Measurements from ENCODE around the gene FAM20C. TPM values are rescaled to one million over a fixed set of nuclear protein-coding genes. Genes with fewer than 3 reads are reported as not detected.
A peak's percentile ranks its signal among the peaks of the same experiment; 100 is the strongest.

The FAM20C gene
- total and polyA plus RNA-seq, 7 donors: 3.0 to 51.3 (median 21.0) TPM

- H3K27me3 ChIP-seq: no peaks in the 10 kb centered on the region
- TF ChIP-seq POLR2A (IDR thresholded peaks at IDR 0.05): no peak
- TF ChIP-seq POLR2AphosphoS5 (IDR thresholded peaks at IDR 0.05): no peak
- no peak for TF ChIP-seq CTCF (IDR thresholded peaks at IDR 0.05)
- TF ChIP-seq EP300 (IDR thresholded peaks at IDR 0.05): no peak
- H3K9me3 ChIP-seq: no peaks in the 10 kb centered on the region
- DNase-seq: peak; percentile 70
- H3K27ac ChIP-seq: peak overlapping the region; percentile 84 to 97 (median 94)
- H3K36me3 ChIP-seq: no peaks in the 10 kb centered on the region
- WGBS, 2 donors: 75 to 82% methylated on average over 27 of the region's 27 CpGs
- H3K4me3 ChIP-seq: peak overlapping the region in 2 of 4 donors; percentile 24 to 25
- intact Hi-C loops (cut with DNase I): loop anchor here (5.0 kb wide), 2 partner anchors 41 to 86 kb away; partner anchors contain the start of gene FAM20C
- peaks cover 0 to 88% (median 82%) of the 10 kb centered on the region in 4 donors for H3K4me1 ChIP-seq
Measured at GRCh38 chr7:233249-234035, 41.1 kb downstream of the FAM20C start.

GRCh38 chr7:234051-234707, 41.8 kb downstream of the FAM20C start:
- no peaks in the 10 kb centered on the region for H3K36me3 ChIP-seq
- WGBS, 2 donors: 68 to 72% methylated on average over 33 of the region's 33 CpGs
- no peaks in the 10 kb centered on the region for H3K27me3 ChIP-seq
- H3K4me3 ChIP-seq: peak overlapping the region; percentile 8 to 31 (median 24)
- DNase-seq: peak; percentile 87
- peak overlapping the region; percentile 84 to 97 (median 94) for H3K27ac ChIP-seq
- TF ChIP-seq POLR2AphosphoS5 (IDR thresholded peaks at IDR 0.05) (peak in 2 of 4 donors; percentile 5 to 22), POLR2A (IDR thresholded peaks at IDR 0.05) (no peak), CTCF (IDR thresholded peaks at IDR 0.05) (peak in 1 of 4 experiments; percentile 26), EP300 (IDR thresholded peaks at IDR 0.05) (peak in 1 of 4 donors; percentile 72)
- intact Hi-C loops (cut with DNase I): loop anchor here (5.0 kb wide), 2 partner anchors 42 to 87 kb away; partner anchors contain the start of gene FAM20C
- H3K9me3 ChIP-seq: no peaks in the 10 kb centered on the region
- peaks cover 0 to 80% (median 75%) of the 10 kb centered on the region in 4 donors for H3K4me1 ChIP-seq

GRCh38 chr7:234708-235553, 42.6 kb downstream of the FAM20C start:
- no peaks in the 10 kb centered on the region for H3K27me3 ChIP-seq
- peak overlapping the region; percentile 8 to 31 (median 24) for H3K4me3 ChIP-seq
- H3K4me1 ChIP-seq: peaks cover 0 to 73% (median 68%) of the 10 kb centered on the region in 4 donors
- peak overlapping the region; percentile 84 to 97 (median 94) for H3K27ac ChIP-seq
- peak in 3 of 4 donors; percentile 33 to 62 (median 47) for TF ChIP-seq POLR2AphosphoS5 (IDR thresholded peaks at IDR 0.05)
- no peak for TF ChIP-seq CTCF (IDR thresholded peaks at IDR 0.05)
- no peak for TF ChIP-seq POLR2A (IDR thresholded peaks at IDR 0.05)
- TF ChIP-seq EP300 (IDR thresholded peaks at IDR 0.05): peak in 2 of 4 donors; percentile 7 to 50
- 74 to 78% methylated on average over 28 of the region's 28 CpGs for WGBS, 2 donors
- no peaks in the 10 kb centered on the region for H3K36me3 ChIP-seq
- DNase-seq: peak; percentile 92
- intact Hi-C loops (cut with DNase I): loop anchor here (5.0 kb wide), 2 partner anchors 43 to 88 kb away; partner anchors contain the start of gene FAM20C
- no peaks in the 10 kb centered on the region for H3K9me3 ChIP-seq
